CD4-positive, alpha-beta T cell (primary cell): Measurements from ENCODE around the gene LRP2. TPM values are rescaled to one million over a fixed set of nuclear protein-coding genes. Genes with fewer than 3 reads are reported as not detected.

Source experiments
- ATAC-seq: fragments of 200-7000 bp; cut with Tn5 transposase; one replicate; pipeline ENCODE4 v1.10.0; 2022; ENCODE audit warnings: mild to moderate bottlenecking; ENCODE audit not compliant: poor library complexity
- CTCF ChIA-PET: fragments of 350-600 bp; sonication (Branson Sonifier 250); formaldehyde crosslinking; loops from one replicate; lab custom pipeline; 2021; ENCODE audit warnings: antibody characterized with exemption, inconsistent platforms; lab: Charles Lee
- POLR2A ChIA-PET: fragments of 350-600 bp; sonication (Branson Sonifier 250); formaldehyde crosslinking; loops from one replicate; lab custom pipeline; 2021; ENCODE audit warnings: antibody characterized with exemption, inconsistent platforms; lab: Charles Lee
- DNase-seq, 14 experiments: peaks; one replicate each; pipeline ENCODE4 v3.0.0-alpha.2; 2013 to 2020; ENCODE audit warnings: mixed read lengths in 2 of 14
- H3K27ac ChIP-seq, 2 donors: one replicate each; pipeline versions ENCODE4 v1.5.1 to v1.7.0; 2013; ENCODE audit warnings: low read length in 2 of 2, low read depth in 1 of 2, mild to moderate bottlenecking in 1 of 2
- H3K27me3 ChIP-seq, 2 experiments: 1 replicate in 1 of 2; 2 replicates in 1 of 2; pipeline versions ENCODE4 v1.6.1 to v1.7.0; 2013; ENCODE audit warnings: low read length in 2 of 2, control low read depth in 1 of 2, mild to moderate bottlenecking in 1 of 2, moderate library complexity in 1 of 2; ENCODE audit not compliant: insufficient read depth in 2 of 2, control insufficient read depth in 1 of 2
- H3K36me3 ChIP-seq: one replicate; pipeline ENCODE4 v1.6.1; 2013; ENCODE audit warnings: low read length, control low read depth; ENCODE audit not compliant: insufficient read depth
- H3K4me1 ChIP-seq: one replicate; pipeline ENCODE4 v1.6.1; 2013; ENCODE audit warnings: low read length, control low read depth; ENCODE audit not compliant: insufficient read depth
- H3K4me3 ChIP-seq: one replicate; pipeline ENCODE4 v1.5.1; 2013; ENCODE audit warnings: mild to moderate bottlenecking, low read length, moderate library complexity
- H3K9me3 ChIP-seq, 2 experiments: 1 replicate in 1 of 2; 2 replicates in 1 of 2; pipeline versions ENCODE4 v1.6.1 to v1.7.0; 2013; ENCODE audit warnings: low read length in 2 of 2, mild to moderate bottlenecking in 2 of 2, control low read depth in 1 of 2, moderate library complexity in 1 of 2; ENCODE audit not compliant: control insufficient read depth in 1 of 2, insufficient read depth in 1 of 2
- H3K27ac Mint-ChIP-seq: one replicate; pipeline ENCODE4 v1.8.0; 2020; ENCODE audit warnings: mixed read lengths
- H3K27me3 Mint-ChIP-seq: one replicate; pipeline ENCODE4 v1.8.0; 2021; ENCODE audit warnings: mixed read lengths
- H3K36me3 Mint-ChIP-seq: one replicate; pipeline ENCODE4 v1.8.0; 2021; ENCODE audit warnings: low read depth, mixed read lengths
- H3K4me1 Mint-ChIP-seq: one replicate; pipeline ENCODE4 v1.8.0; 2021; ENCODE audit warnings: low read depth, mixed read lengths
- H3K4me3 Mint-ChIP-seq: one replicate; pipeline ENCODE4 v1.8.0; 2020; ENCODE audit warnings: mild to moderate bottlenecking, mixed read lengths
- H3K9me3 Mint-ChIP-seq: one replicate; pipeline ENCODE4 v1.8.0; 2020; ENCODE audit warnings: mixed read lengths
- CTCF ChIP-seq: fragments of 200-600 bp; IDR thresholded peaks from one replicate; pipeline ENCODE4 v1.8.0; 2022; ENCODE audit warnings: antibody characterized with exemption, mild to moderate bottlenecking
- intact Hi-C, 2 experiments: fragments of 100-400 bp; cut with DNase I in 1 of 2; cut with micrococcal nuclease in 1 of 2; formaldehyde crosslinking; loops; one replicate each; pipeline versions ENCODE4 v1.15.1 to v1.9.0; 2023 to 2025; cut with DNase I, micrococcal nuclease
- total RNA-seq, 174 experiments: library from RNA in 2 of 174; stranded (reverse) in 2 of 174; gene quantifications; one replicate each; pipeline ENCODE4 v1.2.3 and lab custom pipeline; 2021 to 2026

The LRP2 gene
- total RNA-seq, 2 experiments from 2014 or later: 0.03 TPM; not detected in 1

GRCh38 chr2:169105476-169105875, 256.9 kb downstream of the LRP2 start:
- intact Hi-C loops: loop anchor here (5.0 to 10.0 kb wide), 2 partner anchors 141 to 822 kb away; no protein-coding TSS in a partner anchor
- ATAC-seq: no peak

GRCh38 chr2:169104848-169105247, 257.5 kb downstream of the LRP2 start:
- DNase-seq (no peak), ATAC-seq (no peak)
- Mint-ChIP-seq H3K9me3 (no peaks in the 10 kb centered on the region), H3K36me3 (no peaks in the 10 kb centered on the region), H3K27ac (no peak overlapping the region), H3K4me3 (no peak overlapping the region), H3K4me1 (peaks cover 57% of the 10 kb centered on the region), H3K27me3 (no peaks in the 10 kb centered on the region)
- peaks cover 47% of the 10 kb centered on the region for H3K4me1 ChIP-seq
- no peaks in the 10 kb centered on the region for H3K27me3 ChIP-seq
- H3K27ac ChIP-seq: no peak overlapping the region
- H3K36me3 ChIP-seq: no peaks in the 10 kb centered on the region
- no peak overlapping the region for H3K4me3 ChIP-seq
- ChIA-PET CTCF (no interaction called here), POLR2A (interaction anchor here (1.0 kb wide), 1 partner anchor 27 kb away, joined by 3 read pairs; no protein-coding TSS in a partner anchor)
- intact Hi-C loops: loop anchor here (5.0 to 10.0 kb wide), 2 partner anchors 140 to 822 kb away; no protein-coding TSS in a partner anchor
- no peaks in the 10 kb centered on the region for H3K9me3 ChIP-seq
- TF ChIP-seq CTCF: no peak

More at GRCh38 chr2:169105476-169105875, 256.9 kb downstream of the LRP2 start:
- H3K4me3 ChIP-seq: no peak overlapping the region
- no peaks in the 10 kb centered on the region for H3K9me3 ChIP-seq
- H3K4me1 ChIP-seq: peaks cover 51% of the 10 kb centered on the region
- H3K4me1 Mint-ChIP-seq: peaks cover 59% of the 10 kb centered on the region
- no peak for TF ChIP-seq CTCF
- CTCF ChIA-PET: no interaction called here
- H3K27ac ChIP-seq: no peak overlapping the region
- peak overlapping the region; percentile 3 for H3K27ac Mint-ChIP-seq
- H3K4me3 Mint-ChIP-seq: peak overlapping the region; percentile 2
- POLR2A ChIA-PET: interaction anchor here (1.0 to 2.6 kb wide), 2 partner anchors 27 to 43 kb away, joined by 3 to 6 read pairs; no protein-coding TSS in a partner anchor
- peak in 2 of 14 experiments; percentile 24 to 60 for DNase-seq
- H3K9me3 Mint-ChIP-seq: no peaks in the 10 kb centered on the region
- H3K36me3 ChIP-seq: no peaks in the 10 kb centered on the region
- H3K27me3 ChIP-seq: no peaks in the 10 kb centered on the region
- H3K27me3 Mint-ChIP-seq: no peaks in the 10 kb centered on the region
- H3K36me3 Mint-ChIP-seq: no peaks in the 10 kb centered on the region

GRCh38 chr2:169095621-169096105, 266.7 kb downstream of the LRP2 start:
- Histone ChIP-seq H3K27me3 (no peaks in the 10 kb centered on the region), H3K36me3 (no peaks in the 10 kb centered on the region), H3K27ac (no peak overlapping the region), H3K4me1 (peaks cover 11% of the 10 kb centered on the region), H3K4me3 (no peak overlapping the region), H3K9me3 (no peaks in the 10 kb centered on the region)
- Mint-ChIP-seq H3K27ac (no peak overlapping the region), H3K9me3 (no peaks in the 10 kb centered on the region), H3K36me3 (no peaks in the 10 kb centered on the region), H3K4me3 (no peak overlapping the region), H3K27me3 (peaks cover 10% of the 10 kb centered on the region), H3K4me1 (peaks cover 9% of the 10 kb centered on the region)
- ATAC-seq (no peak), DNase-seq (peak in 2 of 14 experiments; percentile 19 to 27)
- intact Hi-C loops: no loop called here
- ChIA-PET POLR2A (interaction anchor here (1.9 kb wide), 1 partner anchor 12 kb away, joined by 6 read pairs; no protein-coding TSS in a partner anchor), CTCF (interaction anchor here (1.2 kb wide), 1 partner anchor 14 kb away, joined by 3 read pairs; no protein-coding TSS in a partner anchor)
- TF ChIP-seq CTCF: no peak
